ENCODE data around the gene FEV.

Gene FEV

GRCh38 chr2:218992196-218992595 lies 7.2 kb upstream of the FEV start:
- DNase-seq = no peak

GRCh38 chr2:218991674-218992168 lies 6.7 kb upstream of the FEV start:
- DNase-seq = no peak

- no peak for DNase-seq
Observed at GRCh38 chr2:218990612-218991011, 5.6 kb upstream of the FEV start.

- no peak for DNase-seq
Observed at GRCh38 chr2:218990052-218990451, 5.1 kb upstream of the FEV start.

GRCh38 chr2:218988650-218989049 lies 3.7 kb upstream of the FEV start:
- no peak for DNase-seq

GRCh38 chr2:218988164-218988563 lies 3.2 kb upstream of the FEV start:
- DNase-seq = no peak

- DNase-seq = no peak
Observed at GRCh38 chr2:218986148-218986761, 1.3 kb upstream of the FEV start.

GRCh38 chr2:218985325-218986091 lies 524 bp upstream of the FEV start:
- no peak for DNase-seq

GRCh38 chr2:218984239-218985020 lies 554 bp downstream of the FEV start:
- peak; percentile 22 to 46 for DNase-seq

- no peak for DNase-seq
Observed at GRCh38 chr2:218983934-218984238, 1.1 kb downstream of the FEV start.

- no peak for DNase-seq
Observed at GRCh38 chr2:218983263-218983933, 1.6 kb downstream of the FEV start.

- no peak for DNase-seq
Observed at GRCh38 chr2:218982586-218983262, 2.3 kb downstream of the FEV start.

- no peak for DNase-seq
Observed at GRCh38 chr2:218981881-218982585, 3.0 kb downstream of the FEV start.

GRCh38 chr2:218981390-218981880 lies 3.5 kb downstream of the FEV start:
- no peak for DNase-seq

GRCh38 chr2:218980735-218981389 lies 4.1 kb downstream of the FEV start:
- peak in 1 of 2 experiments; percentile 2 for DNase-seq

- peak; percentile 54 to 60 for DNase-seq
Observed at GRCh38 chr2:218979846-218980734, 4.9 kb downstream of the FEV start.

- DNase-seq = no peak
Observed at GRCh38 chr2:218975060-218975777, 9.8 kb downstream of the FEV start.

- no peak for DNase-seq
Observed at GRCh38 chr2:218970894-218971293, 14.1 kb downstream of the FEV start.

- no peak for DNase-seq
Observed at GRCh38 chr2:218964041-218964771, 20.8 kb downstream of the FEV start.

All from Kasumi-1 (cell line).